Hepatocyte (in vitro differentiated cells): ENCODE data around the gene PODXL2.

Source experiments
- CTCF ChIP-seq: fragments of 200-600 bp; sonication (generic); IDR thresholded peaks from 2 replicates; pipeline ENCODE4 v1.5.1; 2016; ENCODE audit warnings: antibody characterized with exemption, mild to moderate bottlenecking; ENCODE audit not compliant: poor library complexity
- EZH2 ChIP-seq: fragments of 200-600 bp; sonication (generic); IDR thresholded peaks from 2 replicates; pipeline ENCODE4 v1.6.1; 2016; ENCODE audit warnings: antibody characterized with exemption, mild to moderate bottlenecking, borderline replicate concordance

- TF ChIP-seq CTCF = no peak
- no peak for TF ChIP-seq EZH2
Observed at GRCh38 chr3:127585813-127586413, 43.1 kb upstream of the PODXL2 start.
